GM19238 (cell line): Measurements from ENCODE around the gene KRTAP9-9.
"Not testable (repeated sequence)": the region's sequence is repeated elsewhere in the genome, so short reads cannot be mapped to it uniquely, and the experiment has no call there.

ENCODE experiments used
- DNase-seq: peaks from one replicate; pipeline ENCODE4 v3.0.0; 2011; ENCODE audit warnings: low spot score; ENCODE audit not compliant: insufficient read length

KRTAP9-9 gene

DNA sequence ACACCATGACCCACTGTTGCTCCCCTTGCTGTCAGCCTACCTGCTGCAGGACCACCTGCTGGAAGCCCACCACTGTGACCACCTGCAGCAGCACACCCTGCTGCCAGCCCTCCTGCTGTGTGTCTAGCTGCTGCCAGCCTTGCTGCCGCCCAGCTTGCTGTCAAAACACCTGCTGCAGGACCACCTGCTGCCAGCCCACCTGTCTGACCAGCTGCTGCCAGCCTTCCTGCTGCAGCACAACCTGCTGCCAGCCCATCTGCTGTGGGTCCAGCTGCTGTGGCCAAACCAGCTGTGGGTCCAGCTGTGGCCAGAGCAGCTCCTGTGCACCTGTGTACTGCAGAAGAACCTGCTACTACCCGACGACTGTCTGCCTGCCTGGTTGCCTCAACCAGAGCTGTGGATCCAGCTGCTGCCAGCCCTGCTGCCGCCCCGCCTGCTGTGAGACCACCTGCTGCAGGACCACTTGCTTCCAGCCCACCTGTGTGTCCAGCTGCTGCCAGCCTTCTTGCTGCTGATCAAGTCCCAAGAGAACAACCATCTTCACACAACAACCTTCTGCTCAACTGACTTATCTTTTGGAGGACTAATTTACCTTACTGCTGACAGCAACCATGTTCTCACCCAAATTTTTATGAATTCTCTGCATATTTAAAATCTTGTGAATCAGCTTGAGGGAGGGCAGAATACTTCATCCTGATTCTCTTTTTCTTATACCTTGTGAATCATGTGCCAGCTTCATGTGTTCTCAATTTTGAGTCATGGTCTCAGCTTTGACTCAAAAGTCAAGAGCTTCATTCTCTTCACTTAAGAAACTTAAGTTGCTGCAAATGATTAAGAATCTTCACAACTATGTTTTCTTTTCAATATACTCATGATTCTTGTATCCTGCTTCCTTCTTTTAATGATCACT is at the start of gene KRTAP9-9:
KRTAP9-9 (plus strand) TSS at position 4 of the 910 bp plus-strand sequence.
- DNase-seq, result not testable (repeated sequence)

DNA sequence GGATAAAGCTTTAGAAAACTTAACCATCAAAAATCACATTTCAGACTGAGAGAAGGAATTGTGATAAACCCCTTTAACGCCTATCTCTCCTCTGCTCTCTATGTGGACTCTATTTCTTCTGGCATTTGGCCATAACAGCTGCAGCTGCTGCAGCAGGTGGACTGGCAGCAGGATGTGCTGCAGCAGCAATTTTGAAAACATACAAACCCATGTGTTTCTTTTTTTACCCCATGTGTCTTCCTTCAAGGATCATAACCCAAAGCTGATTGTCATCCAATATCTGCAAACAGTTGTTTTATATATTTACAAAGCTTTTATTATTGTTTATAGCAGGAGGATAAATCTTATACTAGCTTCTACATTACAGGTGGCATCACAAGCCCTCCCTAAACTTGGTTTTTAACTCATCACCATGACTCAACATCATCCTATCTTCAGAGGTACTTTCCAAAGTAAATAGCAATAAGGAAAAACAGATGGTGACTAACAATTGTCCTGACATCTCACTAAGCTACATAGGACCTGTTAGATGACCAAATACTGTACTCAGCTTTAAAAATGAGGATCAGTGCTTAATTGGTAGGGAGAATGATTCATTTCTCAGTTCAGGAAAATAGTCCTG is 43.2 kb upstream of the KRTAP9-9 start:
- DNase-seq, result no peak

DNA sequence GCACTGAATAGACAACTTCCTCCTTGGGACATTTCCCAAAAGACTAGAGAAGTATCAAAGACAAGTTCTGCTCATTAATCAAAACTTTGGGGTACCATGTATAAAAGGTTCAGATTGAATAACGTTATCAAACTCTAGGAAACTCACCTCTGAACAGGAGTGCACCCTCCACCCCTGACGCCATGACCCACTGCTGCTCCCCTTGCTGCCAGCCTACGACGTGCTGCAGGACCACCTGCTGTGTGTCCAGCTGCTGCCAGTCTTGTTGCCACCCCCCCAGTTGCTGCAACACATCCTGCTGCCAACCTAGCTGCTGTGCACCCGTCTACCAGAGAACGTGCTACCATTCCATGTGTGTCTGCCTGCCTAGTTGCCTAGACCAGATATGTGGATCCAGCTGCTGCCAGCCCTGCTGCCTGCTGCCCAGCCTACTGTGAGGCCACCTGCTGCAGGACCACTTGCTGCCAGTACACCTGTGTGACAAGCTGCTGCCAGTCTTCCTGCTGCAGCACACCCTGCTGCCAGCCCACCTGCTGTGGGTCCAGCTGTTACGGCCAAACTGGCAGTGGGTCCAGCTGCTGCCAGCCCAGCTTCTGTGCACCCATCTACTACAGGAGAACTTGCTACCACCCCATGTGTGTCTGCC is 42.5 kb upstream of the KRTAP9-9 start:
- no peak for DNase-seq

DNA sequence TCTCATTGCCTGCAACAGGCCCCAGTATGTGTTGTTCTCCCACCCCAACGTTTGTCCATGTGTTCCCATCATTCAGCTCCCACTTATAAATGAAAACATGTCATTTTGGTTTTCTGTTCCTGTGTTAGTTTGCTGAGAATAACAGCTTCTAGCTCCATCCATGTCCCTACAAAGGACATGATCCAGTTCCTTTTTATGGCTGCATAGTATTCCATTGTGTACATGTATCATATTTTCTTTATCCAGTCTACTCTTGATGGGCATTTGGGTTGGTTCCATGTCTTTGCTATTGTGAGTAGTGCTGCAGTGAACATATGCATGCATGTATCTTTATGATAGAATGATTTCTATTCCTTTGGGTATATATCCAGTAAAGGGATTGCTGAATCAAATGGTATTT is 39.5 kb upstream of the KRTAP9-9 start:
- DNase-seq, result no peak

DNA sequence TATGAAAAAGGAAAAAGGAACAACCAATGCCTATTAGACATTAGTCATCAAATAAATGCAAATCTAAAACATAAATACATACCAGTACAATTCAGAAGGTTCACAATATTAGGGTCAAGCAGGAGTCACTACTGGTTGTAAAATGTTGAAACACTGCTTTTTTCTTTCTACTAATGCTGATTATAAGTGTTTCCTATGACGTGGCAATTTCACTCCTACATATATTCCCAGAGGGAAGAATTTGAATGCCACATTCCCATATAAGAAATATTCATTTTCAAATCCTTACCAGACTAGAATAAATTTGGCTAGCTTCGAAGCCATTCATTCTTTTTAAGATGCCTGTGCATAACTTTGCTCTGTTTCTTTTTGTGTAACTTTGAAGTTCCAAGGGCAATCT is 31.4 kb upstream of the KRTAP9-9 start:
- no peak for DNase-seq

DNA sequence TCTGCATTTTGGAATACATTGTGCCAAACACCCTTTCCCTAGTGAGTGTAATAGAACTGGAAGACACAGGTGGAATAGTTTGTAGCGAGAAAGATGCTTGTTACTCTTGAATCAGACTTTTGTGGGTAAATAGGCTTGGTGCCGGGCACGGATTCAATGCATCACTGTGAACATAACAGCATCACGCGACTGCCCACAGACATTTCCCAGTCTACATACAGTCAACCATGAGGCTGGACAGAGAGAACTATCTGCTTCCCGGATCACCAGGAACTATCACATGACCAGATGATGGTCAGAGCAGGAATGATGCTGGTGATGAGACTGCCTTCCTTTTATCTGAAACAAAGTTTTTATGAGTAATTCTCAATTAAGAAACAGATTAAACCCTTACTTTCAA is 29.1 kb upstream of the KRTAP9-9 start:
- DNase-seq, result no peak

DNA sequence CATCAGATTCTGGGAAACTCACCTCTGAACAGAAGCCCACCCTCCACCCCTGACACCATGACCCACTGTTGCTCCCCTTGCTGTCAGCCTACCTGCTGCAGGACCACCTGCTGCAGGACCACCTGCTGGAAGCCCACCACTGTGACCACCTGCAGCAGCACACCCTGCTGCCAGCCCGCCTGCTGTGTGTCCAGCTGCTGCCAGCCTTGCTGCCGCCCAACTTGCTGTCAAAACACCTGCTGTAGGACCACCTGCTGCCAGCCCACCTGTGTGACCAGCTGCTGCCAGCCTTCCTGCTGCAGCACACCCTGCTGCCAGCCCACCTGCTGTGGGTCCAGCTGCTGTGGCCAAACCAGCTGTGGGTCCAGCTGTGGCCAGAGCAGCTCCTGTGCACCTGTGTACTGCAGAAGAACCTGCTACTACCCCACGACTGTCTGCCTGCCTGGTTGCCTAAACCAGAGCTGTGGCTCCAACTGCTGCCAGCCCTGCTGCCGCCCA is 28.5 kb upstream of the KRTAP9-9 start, which contains the start of gene KRTAP9-2:
KRTAP9-2 (plus strand) TSS at position 51 of the 498 bp plus-strand sequence; CDS start at position 58, 7 bp downstream.
- not testable (repeated sequence) for DNase-seq

DNA sequence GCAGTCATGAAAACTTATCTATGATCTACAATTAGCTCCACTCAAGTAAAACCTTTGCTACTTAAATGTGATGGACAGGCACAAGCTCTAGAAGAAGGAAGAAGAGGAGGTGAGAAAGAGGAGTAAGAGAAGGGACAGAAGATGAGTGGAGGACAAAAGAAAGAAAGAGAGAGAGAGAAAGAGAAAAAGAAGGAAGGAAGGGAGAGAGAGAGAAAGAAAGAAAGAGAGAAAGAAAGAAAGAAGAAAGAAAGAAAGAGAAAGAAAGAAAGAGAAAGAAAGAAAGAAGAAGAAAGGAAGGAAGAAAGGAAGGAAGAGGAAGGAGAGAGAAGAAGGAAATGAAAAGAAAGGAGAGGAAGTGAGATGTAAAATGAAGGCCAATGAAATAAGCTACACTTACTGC is 25.1 kb upstream of the KRTAP9-9 start:
- no peak for DNase-seq

DNA sequence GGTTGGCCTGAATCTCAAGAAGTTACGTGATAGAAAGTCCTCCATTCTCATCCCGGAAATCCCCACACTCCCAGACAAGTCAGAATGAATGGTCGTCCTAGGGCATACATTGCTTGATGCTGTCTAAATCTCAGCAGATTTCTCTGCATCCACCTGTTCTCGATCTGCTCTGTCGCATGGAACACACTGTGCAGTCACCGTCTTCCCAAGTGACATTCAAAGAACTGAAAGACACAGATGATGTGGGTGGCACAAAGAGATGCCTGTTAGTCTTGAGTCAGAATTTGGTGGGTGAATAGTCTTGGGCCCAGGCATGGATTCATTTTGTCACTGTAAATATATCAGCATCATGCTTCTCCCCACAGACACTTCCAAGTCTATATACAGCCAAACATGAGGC is 23.5 kb upstream of the KRTAP9-9 start:
- DNase-seq, result no peak

DNA sequence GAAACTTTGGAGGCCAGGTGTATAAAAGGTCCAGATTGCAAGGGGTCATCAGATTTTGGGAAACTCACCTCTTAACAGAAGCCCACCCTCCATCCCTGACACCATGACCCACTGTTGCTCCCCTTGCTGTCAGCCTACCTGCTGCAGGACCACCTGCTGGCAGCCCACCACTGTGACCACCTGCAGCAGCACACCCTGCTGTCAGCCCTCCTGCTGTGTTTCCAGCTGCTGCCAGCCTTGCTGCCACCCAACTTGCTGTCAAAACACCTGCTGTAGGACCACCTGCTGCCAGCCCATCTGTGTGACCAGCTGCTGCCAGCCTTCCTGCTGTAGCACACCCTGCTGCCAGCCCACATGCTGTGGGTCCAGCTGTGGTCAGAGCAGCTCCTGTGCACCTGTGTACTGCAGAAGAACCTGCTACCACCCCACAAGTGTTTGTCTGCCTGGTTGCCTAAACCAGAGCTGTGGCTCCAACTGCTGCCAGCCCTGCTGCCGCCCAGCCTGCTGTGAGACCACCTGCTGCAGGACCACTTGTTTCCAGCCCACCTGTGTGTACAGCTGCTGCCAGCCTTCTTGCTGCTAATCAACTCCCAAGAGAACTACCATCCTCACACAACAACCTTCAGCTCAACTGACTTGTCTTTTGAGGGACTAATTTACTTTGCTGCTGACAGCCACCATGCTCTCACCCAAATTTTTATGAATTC is 22.6 kb upstream of the KRTAP9-9 start, which contains the start of gene KRTAP9-3:
KRTAP9-3 (plus strand) TSS at position 51 of the 707 bp plus-strand sequence; CDS start at position 104, 53 bp downstream.
- DNase-seq, result not testable (repeated sequence)

DNA sequence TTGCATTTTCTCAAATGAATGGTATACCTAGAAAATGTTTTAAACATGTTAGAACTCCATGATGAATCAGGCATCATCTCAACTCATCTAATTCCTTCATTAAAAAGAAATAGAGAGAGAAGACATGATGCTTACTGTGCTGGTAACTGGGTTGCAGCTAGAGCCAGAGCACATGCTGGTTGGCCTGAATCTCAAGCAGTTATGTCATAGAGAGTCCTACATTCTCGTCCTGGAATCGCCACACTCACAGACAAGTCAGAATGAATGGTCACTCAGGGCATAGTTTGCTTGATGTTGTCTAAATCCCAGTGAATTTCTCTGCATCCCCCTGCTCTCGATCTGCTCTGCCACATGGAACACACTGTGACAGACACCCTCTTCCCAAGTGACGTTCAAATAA is 18.1 kb upstream of the KRTAP9-9 start:
- not testable (repeated sequence) for DNase-seq

DNA sequence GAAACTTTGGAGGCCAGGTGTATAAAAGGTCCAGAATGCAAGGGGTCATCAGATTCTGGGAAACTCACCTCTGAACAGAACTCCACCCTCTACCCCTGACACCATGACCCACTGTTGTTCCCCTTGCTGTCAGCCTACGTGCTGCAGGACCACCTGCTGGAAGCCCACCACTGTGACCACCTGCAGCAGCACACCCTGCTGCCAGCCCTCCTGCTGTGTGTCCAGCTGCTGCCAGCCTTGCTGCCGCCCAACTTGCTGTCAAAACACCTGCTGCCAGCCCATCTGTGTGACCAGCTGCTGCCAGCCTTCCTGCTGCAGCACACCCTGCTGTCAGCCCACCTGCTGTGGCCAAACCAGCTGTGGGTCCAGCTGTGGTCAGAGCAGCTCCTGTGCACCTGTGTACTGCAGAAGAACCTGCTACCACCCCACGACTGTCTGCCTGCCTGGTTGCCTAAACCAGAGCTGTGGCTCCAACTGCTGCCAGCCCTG is 17.2 kb upstream of the KRTAP9-9 start, which contains the start of gene KRTAP9-8:
KRTAP9-8 (plus strand) TSS at position 51 of the 489 bp plus-strand sequence; CDS start at position 104, 53 bp downstream.
- DNase-seq, result not testable (repeated sequence)

DNA sequence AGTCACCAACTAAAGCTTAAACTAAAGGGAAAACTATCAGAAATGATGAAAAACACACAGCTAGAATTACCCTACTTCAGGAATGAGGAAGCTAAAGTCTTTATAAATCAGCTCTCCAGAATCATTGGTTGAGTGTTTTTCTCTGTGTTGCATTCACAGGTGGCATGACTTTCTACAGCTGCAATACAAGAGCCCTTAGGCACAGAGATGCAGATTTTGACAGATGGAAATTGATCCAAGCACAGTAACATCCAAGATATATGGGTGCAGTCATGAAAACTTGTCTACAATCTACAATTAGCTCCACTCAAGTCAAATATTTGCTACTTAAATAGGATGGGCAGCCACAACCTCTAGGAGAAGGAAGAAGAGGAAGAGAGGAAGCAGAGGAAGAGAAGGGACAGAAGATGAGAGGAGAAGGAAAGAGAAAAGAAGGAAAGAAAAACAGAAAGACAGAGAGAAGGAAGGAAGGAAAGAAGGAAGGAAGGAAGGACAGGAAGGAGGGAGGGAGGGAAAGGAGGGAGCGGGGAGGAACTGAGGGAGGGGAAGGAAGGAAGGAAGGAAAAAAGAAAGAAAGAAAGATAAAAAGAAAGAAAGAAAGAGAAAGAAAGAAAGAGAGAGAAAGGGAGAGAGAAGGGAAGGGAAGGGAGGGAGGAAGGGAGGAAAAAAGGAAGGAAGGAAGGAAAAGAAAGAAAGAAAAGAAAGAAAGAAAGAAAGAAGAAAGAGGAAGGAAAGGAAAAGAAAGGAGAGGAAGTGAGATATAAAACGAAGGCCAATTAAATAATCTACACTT is 8.0 kb upstream of the KRTAP9-9 start:
- not testable (repeated sequence) for DNase-seq

DNA sequence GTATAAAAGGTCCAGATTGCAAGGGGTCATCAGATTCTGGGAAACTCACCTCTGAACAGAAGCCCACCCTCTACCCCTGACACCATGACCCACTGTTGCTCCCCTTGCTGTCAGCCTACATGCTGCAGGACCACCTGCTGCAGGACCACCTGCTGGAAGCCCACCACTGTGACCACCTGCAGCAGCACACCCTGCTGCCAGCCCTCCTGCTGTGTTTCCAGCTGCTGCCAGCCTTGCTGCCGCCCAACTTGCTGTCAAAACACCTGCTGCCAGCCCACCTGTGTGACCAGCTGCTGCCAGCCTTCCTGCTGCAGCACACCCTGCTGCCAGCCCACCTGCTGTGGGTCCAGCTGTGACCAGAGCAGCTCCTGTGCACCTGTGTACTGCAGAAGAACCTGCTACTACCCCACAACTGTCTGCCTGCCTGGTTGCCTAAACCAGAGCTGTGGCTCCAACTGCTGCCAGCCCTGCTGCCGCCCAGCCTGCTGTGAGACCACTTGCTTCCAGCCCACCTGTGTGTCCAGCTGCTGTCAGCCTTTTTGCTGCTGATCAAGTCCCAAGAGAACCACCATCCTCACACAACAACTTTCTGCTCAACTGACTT is 5.4 kb upstream of the KRTAP9-9 start, which contains the start of gene KRTAP9-4:
KRTAP9-4 (plus strand) TSS at position 51 of the 604 bp plus-strand sequence; CDS start at position 85, 34 bp downstream.
- DNase-seq, result not testable (repeated sequence)

DNA sequence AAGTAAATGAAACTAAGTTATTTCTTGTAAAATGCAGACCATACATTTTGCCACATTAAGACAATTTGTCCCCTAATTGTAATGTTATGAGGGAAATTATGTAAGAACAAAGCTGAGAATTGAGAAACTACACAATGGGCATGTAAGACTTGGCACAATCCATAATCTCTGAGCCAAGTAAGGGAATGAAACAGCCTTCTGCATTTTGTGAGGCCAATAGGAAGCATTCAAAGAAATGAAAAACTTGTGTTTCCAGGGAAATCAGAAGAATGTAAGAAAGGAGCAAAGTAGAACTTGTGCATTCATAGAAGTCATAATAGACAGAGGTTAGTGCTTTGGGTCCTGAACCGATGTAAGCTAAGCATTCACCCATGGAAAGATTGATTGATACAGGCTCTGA is 3.9 kb upstream of the KRTAP9-9 start:
- no peak for DNase-seq

DNA sequence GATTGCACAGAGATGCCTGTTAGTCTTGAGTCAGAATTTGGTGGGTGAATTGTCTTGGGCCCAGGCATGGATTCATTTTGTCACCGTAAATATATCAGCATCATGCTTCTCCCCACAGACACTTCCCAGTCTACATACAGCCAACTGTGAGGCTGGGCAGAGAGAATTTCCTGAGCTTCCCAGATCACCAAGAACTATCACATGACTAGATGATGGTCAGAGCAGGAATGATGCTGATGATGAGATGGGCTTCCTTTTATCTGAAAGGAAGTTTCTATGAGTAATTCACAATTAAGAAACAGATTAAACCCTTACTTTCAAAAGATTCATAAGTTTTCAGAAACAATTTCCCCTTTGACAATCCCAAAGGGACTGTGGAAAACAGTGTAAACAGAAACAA is 323 bp upstream of the KRTAP9-9 start:
- DNase-seq, result no peak

DNA sequence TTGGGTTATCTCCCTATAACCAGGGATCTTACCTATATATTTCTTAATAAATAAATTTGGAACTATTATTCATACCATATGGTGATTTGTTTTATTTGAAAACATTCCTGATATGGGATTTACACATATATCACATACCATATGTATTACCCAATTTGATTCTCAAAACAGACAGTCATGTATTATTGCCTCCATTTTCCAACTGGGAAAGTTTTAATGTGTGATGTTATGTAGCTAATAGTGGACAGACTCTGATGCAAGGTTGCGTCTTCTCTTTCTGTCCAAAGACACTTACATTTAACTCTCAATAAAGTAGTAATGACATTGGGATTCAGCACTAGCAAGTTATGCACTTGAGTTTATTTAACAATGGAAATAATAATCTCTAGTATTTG is 1.1 kb downstream of the KRTAP9-9 start:
- DNase-seq, result no peak

DNA sequence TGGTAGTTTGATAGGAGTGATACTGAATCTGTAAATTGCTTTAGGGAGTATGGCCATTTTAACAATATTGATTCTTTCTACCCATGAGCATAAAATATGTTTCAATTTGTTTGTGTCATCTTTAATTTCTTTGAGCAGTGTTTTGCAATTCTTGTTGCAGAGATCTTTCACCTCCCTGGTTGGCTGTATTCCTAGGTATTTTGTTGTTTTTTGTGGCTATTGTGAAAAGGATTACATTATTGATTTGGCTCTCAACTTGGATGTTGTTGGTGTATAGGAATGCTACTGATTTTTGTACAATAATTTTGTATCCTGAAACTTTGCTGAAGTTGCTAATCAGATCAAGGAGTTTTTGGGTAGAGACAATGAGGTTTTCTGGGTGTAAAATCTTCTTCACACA is 3.2 kb downstream of the KRTAP9-9 start:
- no peak for DNase-seq

DNA sequence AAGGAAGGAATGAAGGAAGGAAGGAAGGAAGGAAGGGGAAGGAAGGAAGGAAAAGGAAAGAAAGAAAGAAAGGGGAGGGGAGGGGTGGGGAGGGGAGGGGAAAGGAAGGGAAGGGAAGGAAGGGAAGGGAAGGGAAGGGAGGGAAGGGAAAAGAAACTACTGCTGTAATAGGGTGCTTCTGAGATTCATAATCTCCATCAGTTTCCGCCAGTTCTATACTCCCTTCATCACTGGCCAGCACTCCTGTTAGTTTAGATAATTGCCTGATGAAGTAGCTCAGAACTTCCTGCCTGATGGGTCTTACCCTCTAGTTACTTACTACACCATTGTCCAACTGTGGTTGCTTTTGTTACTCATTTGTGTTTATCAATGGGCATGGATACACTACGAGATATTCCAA is 8.0 kb downstream of the KRTAP9-9 start:
- DNase-seq, result no peak
